Mucosa of stomach (tissue), 1 donor: ENCODE data around the gene SLC4A4.

Source experiments
- H3K27me3 ChIP-seq: one replicate; pipeline ENCODE4 v1.7.0; 2013; ENCODE audit warnings: mild to moderate bottlenecking, low read length; ENCODE audit not compliant: control insufficient read depth, insufficient read depth
- H3K36me3 ChIP-seq: one replicate; pipeline ENCODE4 v1.7.0; 2013; ENCODE audit warnings: low read length; ENCODE audit not compliant: control insufficient read depth, insufficient read depth
- H3K4me1 ChIP-seq: one replicate; pipeline ENCODE4 v1.7.0; 2013; ENCODE audit warnings: mild to moderate bottlenecking, low read length; ENCODE audit not compliant: control insufficient read depth, insufficient read depth
- H3K4me3 ChIP-seq: one replicate; pipeline ENCODE4 v1.7.0; 2013; ENCODE audit warnings: low read length
- H3K9ac ChIP-seq: one replicate; pipeline ENCODE4 v1.7.0; 2013; ENCODE audit warnings: mild to moderate bottlenecking, low read length, moderate library complexity
- H3K9me3 ChIP-seq: one replicate; pipeline ENCODE4 v1.7.0; 2013; ENCODE audit warnings: mild to moderate bottlenecking, low read length, moderate library complexity; ENCODE audit not compliant: control insufficient read depth
- donor health status: Pancreatic carcinoma.

SLC4A4 gene

GRCh38 chr4:71361476-71361875 is 22.7 kb downstream of the SLC4A4 start:
- H3K4me1 ChIP-seq: peaks cover 6% of the 10 kb centered on the region
- H3K36me3 ChIP-seq: no peaks in the 10 kb centered on the region
- H3K9me3 ChIP-seq: no peaks in the 10 kb centered on the region
- no peak overlapping the region for H3K4me3 ChIP-seq
- H3K9ac ChIP-seq: no peak overlapping the region
- H3K27me3 ChIP-seq: no peaks in the 10 kb centered on the region

GRCh38 chr4:71366766-71367165 is 27.9 kb downstream of the SLC4A4 start:
- H3K36me3 ChIP-seq: no peaks in the 10 kb centered on the region
- H3K4me3 ChIP-seq: no peak overlapping the region
- H3K9me3 ChIP-seq: no peaks in the 10 kb centered on the region
- H3K4me1 ChIP-seq: no peaks in the 10 kb centered on the region
- H3K9ac ChIP-seq: no peak overlapping the region
- H3K27me3 ChIP-seq: no peaks in the 10 kb centered on the region

DNA sequence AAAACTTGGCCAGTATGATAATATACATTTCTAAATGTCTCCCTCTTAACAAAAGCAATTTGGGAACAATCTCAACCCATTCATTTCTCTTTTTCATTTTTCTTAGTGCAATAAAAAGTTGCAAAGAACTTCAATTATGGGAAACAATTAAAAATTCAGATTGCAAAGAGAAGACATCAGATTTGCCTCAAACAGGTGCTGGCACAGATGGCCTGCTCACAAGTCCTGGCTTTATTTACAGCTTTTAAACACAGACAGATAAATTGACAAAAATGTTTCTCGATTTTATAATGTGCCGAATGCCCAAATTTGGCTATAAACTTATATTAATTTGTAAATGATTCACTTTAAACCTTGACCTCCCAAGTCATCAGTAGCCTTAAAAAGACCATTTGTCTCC is 28.7 kb downstream of the SLC4A4 start:
- H3K27me3 ChIP-seq: no peaks in the 10 kb centered on the region
- no peaks in the 10 kb centered on the region for H3K4me1 ChIP-seq
- H3K9ac ChIP-seq: no peak overlapping the region
- H3K36me3 ChIP-seq: no peaks in the 10 kb centered on the region
- no peaks in the 10 kb centered on the region for H3K9me3 ChIP-seq
- H3K4me3 ChIP-seq: no peak overlapping the region

GRCh38 chr4:71368906-71369305 is 30.1 kb downstream of the SLC4A4 start:
- no peaks in the 10 kb centered on the region for H3K27me3 ChIP-seq
- no peak overlapping the region for H3K9ac ChIP-seq
- no peak overlapping the region for H3K4me3 ChIP-seq
- no peaks in the 10 kb centered on the region for H3K4me1 ChIP-seq
- no peaks in the 10 kb centered on the region for H3K36me3 ChIP-seq
- no peaks in the 10 kb centered on the region for H3K9me3 ChIP-seq

DNA sequence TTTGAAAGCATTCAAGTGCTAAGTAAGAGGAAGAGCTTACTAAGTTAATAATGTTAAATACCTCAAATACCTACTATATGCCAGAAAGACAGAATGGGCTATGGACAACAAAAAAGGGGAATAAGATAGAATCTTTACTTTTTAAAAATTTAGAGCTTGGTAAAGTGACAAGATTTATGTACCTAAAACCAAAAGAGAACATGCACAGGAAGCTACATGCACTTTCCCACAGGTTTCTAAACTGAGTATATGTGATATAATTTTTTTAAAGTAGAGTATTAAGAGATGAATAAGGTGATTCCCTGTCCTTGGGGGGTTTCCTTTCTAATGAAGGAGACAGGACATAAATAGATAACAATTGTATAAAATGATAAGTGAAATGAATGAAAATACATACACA is 30.7 kb downstream of the SLC4A4 start:
- Histone ChIP-seq H3K4me1 (no peaks in the 10 kb centered on the region), H3K36me3 (no peaks in the 10 kb centered on the region), H3K27me3 (no peaks in the 10 kb centered on the region), H3K4me3 (no peak overlapping the region), H3K9me3 (no peaks in the 10 kb centered on the region), H3K9ac (no peak overlapping the region)

- Histone ChIP-seq H3K9ac (no peak overlapping the region), H3K27me3 (no peaks in the 10 kb centered on the region), H3K36me3 (no peaks in the 10 kb centered on the region), H3K4me1 (no peaks in the 10 kb centered on the region), H3K4me3 (no peak overlapping the region), H3K9me3 (no peaks in the 10 kb centered on the region)
Measured at GRCh38 chr4:71375494-71375893, 36.7 kb downstream of the SLC4A4 start.

DNA sequence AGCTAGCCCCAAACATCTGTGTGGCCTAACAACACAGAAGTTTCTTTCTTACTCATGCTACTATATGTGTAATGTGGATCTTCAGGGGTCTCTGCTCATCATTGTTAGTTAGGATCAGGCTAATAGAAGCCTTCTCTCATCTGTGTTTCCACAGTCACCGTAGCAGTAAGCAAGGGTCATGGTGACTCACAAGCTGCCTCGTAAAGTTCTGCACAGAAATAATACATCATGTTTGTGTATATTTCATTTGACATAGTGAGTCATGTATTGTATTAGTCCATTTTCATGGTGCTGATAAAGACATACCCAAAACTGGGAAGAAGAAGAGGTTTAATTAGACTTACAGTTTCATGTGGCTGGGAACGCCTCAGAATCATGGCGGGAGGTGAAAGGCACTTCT is 38.7 kb downstream of the SLC4A4 start:
- Histone ChIP-seq H3K4me1 (no peaks in the 10 kb centered on the region), H3K36me3 (no peaks in the 10 kb centered on the region), H3K27me3 (no peaks in the 10 kb centered on the region), H3K9ac (no peak overlapping the region), H3K9me3 (no peaks in the 10 kb centered on the region), H3K4me3 (no peak overlapping the region)

- no peaks in the 10 kb centered on the region for H3K36me3 ChIP-seq
- no peak overlapping the region for H3K4me3 ChIP-seq
- no peaks in the 10 kb centered on the region for H3K27me3 ChIP-seq
- no peak overlapping the region for H3K9ac ChIP-seq
- no peaks in the 10 kb centered on the region for H3K9me3 ChIP-seq
- H3K4me1 ChIP-seq: no peaks in the 10 kb centered on the region
Measured at GRCh38 chr4:71379126-71379525, 40.3 kb downstream of the SLC4A4 start.

DNA sequence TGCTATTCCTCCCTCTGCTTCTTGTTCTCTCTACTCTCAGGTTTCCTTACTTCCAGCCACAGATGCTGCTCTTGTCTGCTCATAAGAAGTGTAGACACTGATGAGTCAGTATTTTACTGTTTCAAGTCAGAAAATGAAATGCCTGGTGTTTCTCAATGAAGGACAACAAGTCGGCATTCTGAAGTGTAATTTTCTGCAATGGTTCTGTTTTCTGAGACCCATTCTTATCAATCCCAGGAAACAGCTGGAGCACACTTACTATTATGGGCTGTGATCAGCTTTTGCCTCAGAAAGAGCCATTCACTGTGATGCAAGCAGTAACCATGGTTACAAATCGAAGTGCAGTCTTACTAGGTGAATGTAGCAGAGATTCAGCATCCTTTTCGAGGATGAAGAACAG is 42.0 kb downstream of the SLC4A4 start:
- no peaks in the 10 kb centered on the region for H3K36me3 ChIP-seq
- no peaks in the 10 kb centered on the region for H3K27me3 ChIP-seq
- no peak overlapping the region for H3K4me3 ChIP-seq
- no peaks in the 10 kb centered on the region for H3K9me3 ChIP-seq
- no peak overlapping the region for H3K9ac ChIP-seq
- no peaks in the 10 kb centered on the region for H3K4me1 ChIP-seq

DNA sequence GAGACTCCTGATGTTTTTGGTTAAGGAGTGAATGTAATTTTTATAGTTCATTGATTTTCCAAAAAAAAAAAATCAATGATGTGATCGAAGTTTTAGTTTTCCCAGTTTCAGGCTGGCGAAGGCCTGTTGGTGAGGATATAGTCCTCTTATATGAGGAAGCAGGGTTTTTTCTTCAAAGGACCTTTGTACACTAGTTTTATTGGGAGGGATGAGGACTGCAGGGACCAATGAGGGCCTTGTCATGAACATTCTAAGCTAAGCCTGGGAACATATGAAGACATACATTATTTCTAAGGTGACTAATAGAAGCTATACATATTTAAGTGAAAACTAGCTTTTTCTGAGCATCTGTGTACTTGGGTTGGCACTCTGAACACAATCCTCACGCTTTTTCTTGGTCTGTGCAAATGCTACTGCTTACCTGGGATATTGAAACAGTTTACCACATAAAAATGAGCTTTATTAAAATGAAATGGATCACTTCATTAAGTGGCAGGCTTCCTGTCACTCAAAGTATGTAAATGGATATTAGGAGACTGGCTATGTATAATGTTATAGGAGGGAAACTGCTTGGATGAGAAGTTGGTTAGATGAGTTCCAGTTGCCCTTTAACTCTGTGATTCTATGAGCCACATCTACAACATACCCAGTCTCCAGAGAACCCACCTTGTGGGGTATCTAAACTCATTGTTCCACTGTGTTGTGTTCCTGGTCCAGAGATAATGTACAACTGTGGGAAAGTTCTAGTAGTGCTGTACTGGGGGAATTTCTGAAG is 43.5 kb downstream of the SLC4A4 start:
- no peak overlapping the region for H3K4me3 ChIP-seq
- no peaks in the 10 kb centered on the region for H3K4me1 ChIP-seq
- no peaks in the 10 kb centered on the region for H3K27me3 ChIP-seq
- no peak overlapping the region for H3K9ac ChIP-seq
- H3K9me3 ChIP-seq: no peaks in the 10 kb centered on the region
- H3K36me3 ChIP-seq: no peaks in the 10 kb centered on the region

DNA sequence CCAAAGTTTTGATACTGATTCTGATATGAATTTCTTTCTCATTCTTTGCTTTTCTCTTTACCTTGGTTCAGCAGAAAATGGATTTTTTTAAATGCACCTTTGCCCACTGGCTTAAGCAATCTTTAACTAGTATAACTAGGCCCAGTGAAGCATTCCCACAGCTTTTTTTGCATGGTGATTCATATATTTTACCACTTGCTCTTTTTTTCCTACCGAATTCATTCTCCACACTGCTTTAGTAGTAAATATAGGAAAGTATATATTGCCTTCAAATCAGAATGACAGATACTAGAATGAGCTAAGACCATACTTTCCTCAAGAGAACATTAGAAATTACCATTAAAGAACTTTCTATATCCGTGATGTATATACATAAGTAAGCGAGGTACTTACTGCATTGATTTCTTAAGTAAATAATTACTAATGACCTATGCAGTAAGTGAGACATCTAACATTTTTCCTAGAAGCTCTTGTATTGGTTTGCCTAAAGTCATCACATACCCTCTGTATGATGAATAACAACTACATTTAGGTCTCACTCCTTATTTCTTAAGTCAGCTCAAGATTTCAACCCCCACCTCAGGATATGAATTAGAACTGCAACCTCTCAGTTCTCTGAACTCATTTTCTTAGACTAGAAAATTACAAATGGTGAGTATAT is 44.2 kb downstream of the SLC4A4 start:
- no peaks in the 10 kb centered on the region for H3K36me3 ChIP-seq
- H3K4me1 ChIP-seq: no peaks in the 10 kb centered on the region
- H3K27me3 ChIP-seq: no peaks in the 10 kb centered on the region
- H3K9me3 ChIP-seq: no peaks in the 10 kb centered on the region
- no peak overlapping the region for H3K9ac ChIP-seq
- no peak overlapping the region for H3K4me3 ChIP-seq

GRCh38 chr4:71383984-71384383 is 45.2 kb downstream of the SLC4A4 start:
- Histone ChIP-seq H3K4me1 (peaks cover under 1% of the 10 kb centered on the region), H3K9me3 (no peaks in the 10 kb centered on the region), H3K9ac (no peak overlapping the region), H3K27me3 (no peaks in the 10 kb centered on the region), H3K4me3 (no peak overlapping the region), H3K36me3 (no peaks in the 10 kb centered on the region)
